Gastrocnemius medialis (tissue), 4 donors: ENCODE results near the gene SNRPE.

Experiments
- CTCF ChIP-seq, 5 experiments: fragments of 450-650 bp in 3 of 5; fragments of 200-600 bp in 2 of 5; sonication (generic) in 2 of 5; IDR thresholded peaks in 4 of 5; conservative IDR thresholded peaks in 1 of 5; 1 replicate in 4 of 5; 2 replicates in 1 of 5; pipeline ENCODE4 v1.5.1; 2016 to 2019; ENCODE audit warnings: antibody characterized with exemption in 5 of 5, mild to moderate bottlenecking in 3 of 5, moderate library complexity in 3 of 5
- POLR2A ChIP-seq, 2 donors: fragments of 450-650 bp; IDR thresholded peaks; one replicate each; pipeline ENCODE4 v1.6.1; 2017; ENCODE audit warnings: antibody characterized with exemption in 2 of 2, mild to moderate bottlenecking in 2 of 2, moderate library complexity in 2 of 2

GRCh38 chr1:203891950-203892349 is 30.6 kb downstream of the SNRPE start:
- no peak for TF ChIP-seq POLR2A (IDR thresholded peaks at IDR 0.05)
- TF ChIP-seq CTCF (IDR thresholded peaks at IDR 0.05 in 4 of 5, conservative IDR thresholded peaks at IDR 0.05 in 1 of 5): no peak
